Lung microvascular endothelial cell (primary cell): ENCODE measurements around the gene PRR22. TPM values are rescaled to one million over a fixed set of nuclear protein-coding genes. Genes with fewer than 3 reads are reported as not detected.
"Not testable (repeated sequence)": the region's sequence is repeated elsewhere in the genome, so short reads cannot be mapped to it uniquely, and the experiment has no call there.

Experiments used
- DNase-seq, 2 donors: peaks; one replicate each; pipeline versions ENCODE4 v3.0.0 to v3.0.0-alpha.2; 2010; ENCODE audit warnings: low read depth in 2 of 2
- total RNA-seq: library from RNA; depleted of rRNA; stranded (reverse); fragments of >200 nt; gene quantifications from 2 replicates; pipeline ENCODE4 v1.2.1, GENCODE V29; 2014

Gene PRR22
- total RNA-seq, 1 donor from 2014 or later: 0.40 TPM

GRCh38 chr19:5751709-5752108 is 32.8 kb downstream of the PRR22 start:
- no peak for DNase-seq

- DNase-seq: no peak
These were observed 35.0 kb downstream of the PRR22 start for GRCh38 chr19:5749505-5749904.

DNA sequence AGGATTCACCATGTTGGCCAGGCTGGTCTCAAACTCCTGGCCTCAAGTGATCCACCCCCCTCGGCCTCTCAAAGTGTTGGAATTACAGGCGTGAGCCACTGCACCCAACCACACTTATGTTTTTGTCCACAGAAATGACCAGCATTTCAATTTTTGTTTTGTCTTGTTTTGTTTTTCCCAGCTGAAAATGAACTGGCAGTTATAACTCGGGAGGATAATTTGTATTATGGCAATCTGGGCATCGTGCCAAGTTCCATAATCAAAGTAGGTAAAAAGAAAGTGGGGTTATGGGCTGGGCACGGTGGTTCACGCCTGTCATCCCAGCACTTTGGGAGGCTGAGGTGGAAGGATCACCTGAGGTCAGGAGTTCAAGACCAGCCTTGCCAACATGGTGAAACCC is 35.6 kb downstream of the PRR22 start:
- peak in 1 of 2 donors; percentile 52 for DNase-seq

GRCh38 chr19:5744999-5745398 is 39.5 kb downstream of the PRR22 start:
- DNase-seq: not testable (repeated sequence)

DNA sequence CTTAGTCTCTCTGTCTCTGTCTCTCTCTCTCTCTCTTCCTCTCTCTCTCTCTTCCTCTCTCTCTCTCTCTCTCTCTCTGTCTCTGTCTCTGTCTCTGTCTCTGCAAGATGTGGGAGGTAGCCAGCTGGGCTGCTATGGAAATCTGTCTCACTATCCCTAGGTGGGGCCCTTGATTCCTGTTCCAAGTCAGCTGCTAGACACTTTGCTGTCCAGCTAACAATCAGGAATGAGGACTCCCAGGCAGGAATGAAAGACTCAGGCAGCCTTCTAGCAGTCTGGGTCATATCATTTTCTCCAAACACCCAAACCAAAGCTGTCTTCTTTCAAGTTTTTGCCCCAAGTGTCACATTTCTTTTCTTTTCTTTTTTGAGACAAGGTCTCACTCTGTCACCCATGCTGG is 40.9 kb downstream of the PRR22 start:
- DNase-seq: no peak

GRCh38 chr19:5742051-5742450 is 42.5 kb downstream of the PRR22 start:
- no peak for DNase-seq

GRCh38 chr19:5738423-5738822 is 46.1 kb downstream of the PRR22 start:
- no peak for DNase-seq

GRCh38 chr19:5733172-5733571 is 51.4 kb downstream of the PRR22 start:
- DNase-seq: not testable (repeated sequence)

Other genes with a start within 250 kb of the PRR22 start
- gene TINCR, start 216.8 kb downstream of the PRR22 start, total RNA-seq: under 0.01 and 0.20 TPM in 2 replicates
- gene SAFB2, start 162.0 kb downstream of the PRR22 start, total RNA-seq: 16.6 and 24.2 TPM in 2 replicates
- 27.9 and 38.5 TPM in 2 replicates for gene SAFB, start 161.7 kb downstream of the PRR22 start, total RNA-seq
- gene MICOS13, start 104.2 kb downstream of the PRR22 start, total RNA-seq: 44.7 and 65.3 TPM in 2 replicates
- 6.1 and 9.1 TPM in 2 replicates for gene HSD11B1L, start 103.7 kb downstream of the PRR22 start, total RNA-seq
- gene RPL36, start 94.5 kb downstream of the PRR22 start, total RNA-seq: 763 and 989 TPM in 2 replicates
- gene LONP1, start 64.6 kb downstream of the PRR22 start, total RNA-seq: 44.9 and 51.4 TPM in 2 replicates
- gene CATSPERD, start 64.1 kb downstream of the PRR22 start, total RNA-seq: not detected in 2 replicates
- gene DUS3L, start 6.4 kb upstream of the PRR22 start, total RNA-seq: 19.6 and 20.7 TPM in 2 replicates
- under 0.01 and 0.99 TPM in 2 replicates for gene NRTN, start 20.3 kb upstream of the PRR22 start, total RNA-seq
- not detected in 2 replicates for gene FUT6, start 55.0 kb upstream of the PRR22 start, total RNA-seq
- gene FUT3, start 66.7 kb upstream of the PRR22 start, total RNA-seq: not detected in 2 replicates
- not detected in 2 replicates for gene FUT5, start 85.8 kb upstream of the PRR22 start, total RNA-seq
- gene NDUFA11, start 119.0 kb upstream of the PRR22 start, total RNA-seq: 219 and 282 TPM in 2 replicates
- 3.9 and 7.7 TPM in 2 replicates for gene VMAC, start 120.1 kb upstream of the PRR22 start, total RNA-seq
- gene CAPS, start 129.5 kb upstream of the PRR22 start, total RNA-seq: 2.4 and 4.6 TPM in 2 replicates
- 18.5 and 25.4 TPM in 2 replicates for gene RANBP3, start 193.4 kb upstream of the PRR22 start, total RNA-seq